Endothelial cell (in vitro differentiated cells): ENCODE results near the gene TNFSF8. TPM values are rescaled to one million over a fixed set of nuclear protein-coding genes. Genes with fewer than 3 reads are reported as not detected.

ENCODE experiments used
- DNase-seq: peaks from one replicate; pipeline ENCODE4 v3.0.0; 2021; ENCODE audit warnings: low spot score
- H3K27ac Mint-ChIP-seq: one replicate; pipeline ENCODE4 v1.8.0; 2021; ENCODE audit warnings: mixed read lengths, inconsistent platforms; ENCODE audit not compliant: unreplicated experiment
- H3K27me3 Mint-ChIP-seq: one replicate; pipeline ENCODE4 v1.8.0; 2021; ENCODE audit warnings: mild to moderate bottlenecking, moderate library complexity, mixed read lengths, inconsistent platforms; ENCODE audit not compliant: unreplicated experiment
- H3K36me3 Mint-ChIP-seq: one replicate; pipeline ENCODE4 v1.8.0; 2021; ENCODE audit warnings: mild to moderate bottlenecking, low read depth, mixed read lengths, inconsistent platforms; ENCODE audit not compliant: unreplicated experiment
- H3K4me1 Mint-ChIP-seq: one replicate; pipeline ENCODE4 v1.8.0; 2021; ENCODE audit warnings: mild to moderate bottlenecking, mixed read lengths, inconsistent platforms; ENCODE audit not compliant: unreplicated experiment
- H3K4me3 Mint-ChIP-seq: one replicate; pipeline ENCODE4 v1.8.0; 2021; ENCODE audit warnings: mild to moderate bottlenecking, mixed read lengths, inconsistent platforms; ENCODE audit not compliant: unreplicated experiment
- H3K9me3 Mint-ChIP-seq: one replicate; pipeline ENCODE4 v1.8.0; 2021; ENCODE audit warnings: mixed read lengths, inconsistent platforms; ENCODE audit not compliant: unreplicated experiment
- CTCF ChIP-seq: fragments of 200-600 bp; sonication (generic); IDR thresholded peaks from one replicate; pipeline ENCODE4 v1.5.0; 2021; ENCODE audit warnings: antibody characterized with exemption; ENCODE audit not compliant: unreplicated experiment
- total RNA-seq: library from RNA; stranded (reverse); fragmentation: NEBNext Ultra II Directional; extraction: Animal tissue kit (Norgen Biotek cat#: 25700); gene quantifications from one replicate; pipeline ENCODE4 v1.2.1, GENCODE V29; 2021; ENCODE audit not compliant: unreplicated experiment

Gene TNFSF8
- total RNA-seq, 1 donor from 2014 or later: not detected

- H3K9me3 Mint-ChIP-seq: no peaks in the 10 kb centered on the region
- H3K4me1 Mint-ChIP-seq: peaks cover 21% of the 10 kb centered on the region
- no peak overlapping the region for H3K4me3 Mint-ChIP-seq
- TF ChIP-seq CTCF: no peak
- no peaks in the 10 kb centered on the region for H3K27me3 Mint-ChIP-seq
- H3K36me3 Mint-ChIP-seq: no peaks in the 10 kb centered on the region
- H3K27ac Mint-ChIP-seq: no peak overlapping the region
- DNase-seq: no peak
Measured at GRCh38 chr9:114937516-114937915, 7.1 kb upstream of the TNFSF8 start.

GRCh38 chr9:114936581-114936980 lies 6.2 kb upstream of the TNFSF8 start:
- no peaks in the 10 kb centered on the region for H3K9me3 Mint-ChIP-seq
- no peak for DNase-seq
- H3K27me3 Mint-ChIP-seq: no peaks in the 10 kb centered on the region
- H3K27ac Mint-ChIP-seq: no peak overlapping the region
- peaks cover 25% of the 10 kb centered on the region for H3K4me1 Mint-ChIP-seq
- no peak for TF ChIP-seq CTCF
- H3K4me3 Mint-ChIP-seq: no peak overlapping the region
- H3K36me3 Mint-ChIP-seq: no peaks in the 10 kb centered on the region

GRCh38 chr9:114935119-114935518 lies 4.7 kb upstream of the TNFSF8 start:
- peaks cover 27% of the 10 kb centered on the region for H3K4me1 Mint-ChIP-seq
- no peaks in the 10 kb centered on the region for H3K9me3 Mint-ChIP-seq
- no peaks in the 10 kb centered on the region for H3K27me3 Mint-ChIP-seq
- H3K4me3 Mint-ChIP-seq: no peak overlapping the region
- no peaks in the 10 kb centered on the region for H3K36me3 Mint-ChIP-seq
- DNase-seq: no peak
- no peak overlapping the region for H3K27ac Mint-ChIP-seq
- no peak for TF ChIP-seq CTCF

- no peaks in the 10 kb centered on the region for H3K9me3 Mint-ChIP-seq
- no peak overlapping the region for H3K4me3 Mint-ChIP-seq
- no peaks in the 10 kb centered on the region for H3K36me3 Mint-ChIP-seq
- no peak for TF ChIP-seq CTCF
- H3K27me3 Mint-ChIP-seq: no peaks in the 10 kb centered on the region
- no peak for DNase-seq
- peaks cover 23% of the 10 kb centered on the region for H3K4me1 Mint-ChIP-seq
- H3K27ac Mint-ChIP-seq: no peak overlapping the region
Measured at GRCh38 chr9:114932502-114932901, 2.1 kb upstream of the TNFSF8 start.

GRCh38 chr9:114931407-114931806 lies 1.0 kb upstream of the TNFSF8 start:
- H3K4me1 Mint-ChIP-seq: peaks cover 26% of the 10 kb centered on the region
- TF ChIP-seq CTCF: no peak
- no peak overlapping the region for H3K27ac Mint-ChIP-seq
- H3K4me3 Mint-ChIP-seq: no peak overlapping the region
- no peaks in the 10 kb centered on the region for H3K9me3 Mint-ChIP-seq
- H3K27me3 Mint-ChIP-seq: no peaks in the 10 kb centered on the region
- no peak for DNase-seq
- H3K36me3 Mint-ChIP-seq: no peaks in the 10 kb centered on the region
